Fibroblast of lung (primary cell): ENCODE data around the gene SH3RF1.

Experiments used
- CTCF ChIP-seq, 2 donors: IDR thresholded peaks in 1 of 2; conservative IDR thresholded peaks in 1 of 2; 1 replicate in 1 of 2; 2 replicates in 1 of 2; pipeline ENCODE4 v1.5.1; 2011 to 2012; ENCODE audit warnings: low read length in 2 of 2, control low read depth in 1 of 2, inconsistent platforms in 1 of 2, low read depth in 1 of 2, mild to moderate bottlenecking in 1 of 2
- EZH2 ChIP-seq: IDR thresholded peaks from 2 replicates; pipeline ENCODE4 v1.5.1; 2012; ENCODE audit warnings: low read length, control low read depth, mild to moderate bottlenecking; ENCODE audit errors: missing control alignments

DNA sequence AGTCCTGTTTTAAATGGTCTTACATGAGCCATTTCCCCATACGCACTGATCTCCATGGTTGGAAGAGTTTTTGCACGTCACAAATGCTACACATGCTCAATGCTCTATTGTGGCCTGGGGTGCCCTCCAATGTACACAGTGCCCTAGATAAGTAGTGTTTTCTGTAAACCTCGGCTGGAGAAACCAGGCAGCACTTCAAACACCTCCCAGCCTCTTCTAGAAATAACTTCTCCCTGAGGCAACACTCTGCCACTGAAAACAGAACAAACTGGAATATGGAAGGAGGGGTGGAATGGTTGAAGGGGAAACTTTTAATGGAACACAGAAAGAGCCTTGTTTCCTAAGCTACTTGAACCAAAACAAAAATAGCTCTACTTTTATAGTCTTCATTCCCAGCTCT, 136.8 kb downstream of the SH3RF1 start:
- no peak for TF ChIP-seq CTCF (conservative IDR thresholded peaks at IDR 0.05 in 1 of 2, IDR thresholded peaks at IDR 0.05 in 1 of 2; ENCODE audit: low read depth in 1 of 2, low read length in 2 of 2)
- no peak for TF ChIP-seq EZH2
